Aorta (tissue), 5 donors: Measurements from ENCODE around the gene APPL2. TPM values are rescaled to one million over a fixed set of nuclear protein-coding genes. Genes with fewer than 3 reads are reported as not detected.

ENCODE experiments used
- ATAC-seq: fragments of 200-7000 bp; cut with Tn5 transposase; one replicate; pipeline ENCODE4 v1.9.1; 2022; ENCODE audit warnings: moderate library complexity; ENCODE audit not compliant: low FRiP score
- DNase-seq, 2 donors: peaks; one replicate each; pipeline ENCODE4 v3.0.0-alpha.2; 2020
- H3K27ac ChIP-seq, 2 donors: one replicate each; pipeline ENCODE4 v1.5.1; 2013; ENCODE audit warnings: low read length in 2 of 2, mild to moderate bottlenecking in 2 of 2, moderate library complexity in 2 of 2, control low read depth in 1 of 2, inconsistent platforms in 1 of 2, low read depth in 1 of 2
- H3K27me3 ChIP-seq, 2 donors: one replicate each; pipeline ENCODE4 v1.6.1; 2013; ENCODE audit warnings: control low read depth in 1 of 2, low read length in 1 of 2, mild to moderate bottlenecking in 1 of 2, moderate library complexity in 1 of 2; ENCODE audit not compliant: insufficient read depth in 2 of 2, control insufficient read depth in 1 of 2
- H3K36me3 ChIP-seq, 2 donors: one replicate each; pipeline ENCODE4 v1.6.1; 2013; ENCODE audit warnings: control low read depth in 1 of 2, low read length in 1 of 2, mild to moderate bottlenecking in 1 of 2; ENCODE audit not compliant: insufficient read depth in 2 of 2, control insufficient read depth in 1 of 2
- H3K4me1 ChIP-seq, 2 donors: one replicate each; pipeline ENCODE4 v1.6.1; 2013; ENCODE audit warnings: low read length in 2 of 2, control low read depth in 1 of 2, mild to moderate bottlenecking in 1 of 2, moderate library complexity in 1 of 2; ENCODE audit not compliant: insufficient read depth in 2 of 2, control insufficient read depth in 1 of 2
- H3K4me3 ChIP-seq, 2 donors: one replicate each; pipeline ENCODE4 v1.5.1; 2013; ENCODE audit warnings: low read length in 2 of 2, control low read depth in 1 of 2, mild to moderate bottlenecking in 1 of 2
- H3K9me3 ChIP-seq: one replicate; pipeline ENCODE4 v1.6.1; 2013; ENCODE audit warnings: mild to moderate bottlenecking, low read length; ENCODE audit not compliant: control insufficient read depth
- WGBS, 2 donors: extraction: QIAGEN DNeasy Blood & Tissue Kit; methylation state at CpG; one replicate each; pipeline ENCODE4 v1.1.7; 2013; 5-methylcytosine and 5-hydroxymethylcytosine counted together
- intact Hi-C, 2 donors: fragments of 100-400 bp; cut with DNase I; formaldehyde crosslinking; loops; one replicate each; pipeline versions ENCODE4 v1.14.2 to v1.15.0; 2022
- polyA plus RNA-seq, 2 donors: library from polyadenylated mRNA; stranded (reverse); fragments of 200-250 nt; gene quantifications; one replicate each; pipeline ENCODE4 v1.2.3, GENCODE V29; 2013
- total RNA-seq, 2 donors: library from RNA; stranded (reverse); fragmentation: NEBNext Ultra II Directional; extraction: Animal tissue kit (Norgen Biotek cat#: 25700); gene quantifications; one replicate each; pipeline ENCODE4 v1.2.1, GENCODE V29; 2021
- donor health status: healthy with polysubstance abuse.
- donor health status: Bipolar disorder and iron deficiency.
- donor health status: DM: no; HTN: no; CAD: no.
- donor health status: DM: no; HTN: no; CAD: no.
- donor health status: DM: yes; HTN: yes; CAD: no.

Gene APPL2
- total and polyA plus RNA-seq, 4 donors, result 15.0 to 65.2 (median 46.3) TPM

GRCh38 chr12:105202202-105202601 is 33.8 kb downstream of the APPL2 start:
- H3K27ac ChIP-seq, result no peak overlapping the region
- ATAC-seq (no peak), DNase-seq (no peak)
- H3K27me3 ChIP-seq, result no peaks in the 10 kb centered on the region
- H3K4me3 ChIP-seq, result no peak overlapping the region
- intact Hi-C loops, result no loop called here
- H3K36me3 ChIP-seq, result peaks cover 2 to 3% of the 10 kb centered on the region in 2 donors
- no peaks in the 10 kb centered on the region for H3K4me1 ChIP-seq
- WGBS, 2 donors, result 83 to 85% methylated on average over 6 of the region's 6 CpGs
- H3K9me3 ChIP-seq, result no peaks in the 10 kb centered on the region

DNA sequence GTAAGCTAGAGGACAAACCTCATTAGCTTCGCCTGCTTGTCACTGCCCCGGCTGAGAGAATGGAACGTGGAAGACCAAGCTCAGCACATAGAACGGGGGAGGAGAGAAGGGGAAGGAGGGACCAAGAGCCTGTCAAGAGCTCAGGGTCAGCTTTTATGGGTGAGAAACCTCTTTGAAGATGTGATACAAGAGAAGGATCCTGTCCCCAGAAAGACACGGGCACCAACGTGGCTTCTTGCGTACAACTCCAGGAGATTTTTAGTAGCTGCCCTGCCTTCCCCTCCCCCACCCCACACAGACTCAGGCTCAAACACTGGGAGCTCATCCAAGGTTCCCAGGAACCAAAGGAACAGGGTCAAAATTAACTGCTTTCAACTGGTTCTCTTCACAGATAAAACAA is 34.7 kb downstream of the APPL2 start:
- 55 to 58% methylated on average over 7 of the region's 7 CpGs for WGBS, 2 donors
- ATAC-seq, result no peak
- Histone ChIP-seq H3K27me3 (no peaks in the 10 kb centered on the region), H3K27ac (no peak overlapping the region), H3K36me3 (peaks cover 2 to 3% of the 10 kb centered on the region in 2 donors), H3K4me1 (no peaks in the 10 kb centered on the region), H3K9me3 (no peaks in the 10 kb centered on the region), H3K4me3 (no peak overlapping the region)
- no peak for DNase-seq
- intact Hi-C loops, result no loop called here

DNA sequence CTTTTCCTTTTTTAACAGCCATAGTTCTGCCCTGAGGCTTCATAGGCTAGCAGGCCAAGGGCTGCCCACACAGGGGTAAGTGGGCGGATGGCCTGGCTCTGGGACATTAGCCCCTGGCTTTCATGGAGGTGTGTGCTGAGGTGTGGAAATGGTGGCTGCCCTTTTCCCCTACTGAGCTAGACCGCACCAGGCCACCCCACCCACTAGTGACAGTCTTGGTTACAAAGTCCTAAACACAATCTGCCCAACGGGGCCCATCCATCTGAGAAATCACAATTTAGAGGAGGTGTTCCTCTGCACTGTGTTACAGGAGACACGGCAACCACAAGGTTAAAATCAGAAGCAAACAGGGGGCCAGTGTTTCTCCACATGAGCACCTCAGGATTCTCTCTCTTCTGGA is 35.6 kb downstream of the APPL2 start:
- Histone ChIP-seq H3K4me3 (no peak overlapping the region), H3K27ac (no peak overlapping the region), H3K4me1 (no peaks in the 10 kb centered on the region), H3K9me3 (no peaks in the 10 kb centered on the region), H3K27me3 (no peaks in the 10 kb centered on the region), H3K36me3 (peaks cover 0 to 2% of the 10 kb centered on the region in 2 donors)
- ATAC-seq (no peak), DNase-seq (no peak)
- WGBS, 2 donors, result 93 to 98% methylated on average over 4 of the region's 4 CpGs
- intact Hi-C loops, result no loop called here

GRCh38 chr12:105198961-105199360 is 37.0 kb downstream of the APPL2 start:
- WGBS, 2 donors, result 79% methylated on average over 6 of the region's 6 CpGs
- ATAC-seq, result no peak

DNA sequence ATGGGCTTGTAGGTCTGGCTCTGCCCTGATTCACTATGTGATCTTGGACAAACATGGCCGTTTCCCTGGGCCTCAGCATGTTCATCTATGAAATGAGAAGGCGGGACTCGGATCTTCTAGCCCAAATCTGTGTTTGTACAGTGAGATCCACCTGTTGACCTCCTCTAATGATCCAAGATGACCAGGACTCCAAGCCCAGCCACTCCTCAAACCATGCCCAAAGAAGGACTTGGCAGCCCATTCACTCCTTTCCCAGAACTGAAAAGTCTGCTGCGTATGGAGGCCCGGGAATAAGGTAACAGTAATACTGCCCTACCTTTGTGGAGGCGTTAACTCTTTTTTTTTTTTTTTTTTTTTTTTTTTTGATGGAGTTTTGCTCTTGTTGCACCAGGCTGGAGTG is 39.9 kb downstream of the APPL2 start:
- peaks cover 3 to 7% of the 10 kb centered on the region in 2 donors for H3K36me3 ChIP-seq

More at GRCh38 chr12:105198961-105199360, 37.0 kb downstream of the APPL2 start:
- Histone ChIP-seq H3K27me3 (no peaks in the 10 kb centered on the region), H3K4me3 (no peak overlapping the region), H3K4me1 (no peaks in the 10 kb centered on the region), H3K27ac (no peak overlapping the region), H3K36me3 (peaks cover 0 to 4% of the 10 kb centered on the region in 2 donors), H3K9me3 (no peaks in the 10 kb centered on the region)
- no peak for DNase-seq
- intact Hi-C loops, result no loop called here

GRCh38 chr12:105194947-105195346 is 41.0 kb downstream of the APPL2 start:
- WGBS, 2 donors, result 88 to 91% methylated on average over 6 of the region's 6 CpGs
- Histone ChIP-seq H3K36me3 (peaks cover 3 to 9% of the 10 kb centered on the region in 2 donors), H3K27ac (no peak overlapping the region), H3K4me3 (no peak overlapping the region), H3K27me3 (no peaks in the 10 kb centered on the region), H3K9me3 (no peaks in the 10 kb centered on the region), H3K4me1 (no peaks in the 10 kb centered on the region)
- no peak for DNase-seq
- intact Hi-C loops, result no loop called here
- no peak for ATAC-seq

More for the DNA sequence above, 39.9 kb downstream of the APPL2 start:
- no peaks in the 10 kb centered on the region for H3K9me3 ChIP-seq
- no peaks in the 10 kb centered on the region for H3K4me1 ChIP-seq
- ATAC-seq (no peak), DNase-seq (no peak)
- 90 to 94% methylated on average over 6 of the region's 6 CpGs for WGBS, 2 donors
- no peak overlapping the region for H3K27ac ChIP-seq
- H3K4me3 ChIP-seq, result no peak overlapping the region
- H3K27me3 ChIP-seq, result no peaks in the 10 kb centered on the region
- intact Hi-C loops, result no loop called here

GRCh38 chr12:105192624-105193225 is 43.2 kb downstream of the APPL2 start:
- Histone ChIP-seq H3K27ac (peak overlapping the region in 1 of 2 donors; percentile 52), H3K36me3 (peaks cover 8 to 10% of the 10 kb centered on the region in 2 donors), H3K27me3 (no peaks in the 10 kb centered on the region), H3K4me1 (no peaks in the 10 kb centered on the region), H3K4me3 (no peak overlapping the region), H3K9me3 (no peaks in the 10 kb centered on the region)
- ATAC-seq, result no peak
- DNase-seq, result no peak
- 90 to 94% methylated on average over 1 of the region's 1 CpG for WGBS, 2 donors
- intact Hi-C loops, result no loop called here

DNA sequence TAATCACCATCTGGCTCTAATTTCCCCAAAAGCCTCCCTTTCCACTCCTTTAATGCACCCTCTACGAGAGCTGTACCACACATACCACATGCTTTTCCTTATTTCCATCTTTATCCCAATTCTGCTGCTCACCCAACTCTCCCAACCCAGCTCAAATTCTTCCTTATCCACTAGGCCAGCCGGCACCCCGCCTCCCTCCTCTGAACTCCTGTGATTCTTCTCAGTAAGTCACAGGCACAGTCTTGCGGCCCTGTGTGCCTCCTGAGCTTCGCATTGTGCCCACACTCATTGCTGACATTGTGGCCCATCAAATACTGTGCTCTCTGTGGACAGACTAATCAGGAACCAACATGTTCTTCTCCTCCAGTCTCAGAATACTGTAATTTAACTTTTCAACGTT is 45.4 kb downstream of the APPL2 start:
- no peaks in the 10 kb centered on the region for H3K9me3 ChIP-seq
- no peaks in the 10 kb centered on the region for H3K4me1 ChIP-seq
- WGBS, 2 donors, result 88 to 92% methylated on average over 6 of the region's 6 CpGs
- intact Hi-C loops, result no loop called here
- peaks cover 8 to 9% of the 10 kb centered on the region in 2 donors for H3K36me3 ChIP-seq
- no peak overlapping the region for H3K27ac ChIP-seq
- H3K27me3 ChIP-seq, result no peaks in the 10 kb centered on the region
- no peak for ATAC-seq
- no peak overlapping the region for H3K4me3 ChIP-seq
- DNase-seq, result no peak

DNA sequence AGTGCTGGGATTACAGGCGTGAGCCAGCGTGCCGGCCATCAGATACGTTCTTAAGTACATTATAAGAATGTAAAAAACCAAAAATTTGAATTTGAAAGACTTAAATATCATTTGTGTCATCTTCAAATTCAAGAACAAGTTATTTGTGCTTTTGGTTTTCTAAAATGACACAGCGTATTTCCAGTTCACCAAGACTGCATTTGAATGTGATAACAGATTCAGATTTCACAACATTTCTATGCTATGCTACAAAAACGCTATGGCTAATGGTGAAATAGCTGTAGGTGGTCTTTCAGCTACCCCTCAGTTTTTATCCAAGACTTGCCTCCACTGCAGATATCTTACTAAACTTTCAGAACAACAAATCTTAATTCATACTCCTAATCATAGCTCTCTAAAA is 46.7 kb downstream of the APPL2 start:
- no peak for ATAC-seq
- intact Hi-C loops, result no loop called here

More for the DNA sequence above, 46.7 kb downstream of the APPL2 start:
- no peaks in the 10 kb centered on the region for H3K4me1 ChIP-seq
- no peaks in the 10 kb centered on the region for H3K27me3 ChIP-seq
- WGBS, 2 donors, result 79 to 84% methylated on average over 6 of the region's 6 CpGs
- H3K9me3 ChIP-seq, result no peaks in the 10 kb centered on the region
- no peak overlapping the region for H3K27ac ChIP-seq
- H3K4me3 ChIP-seq, result no peak overlapping the region
- peaks cover 8% of the 10 kb centered on the region in 2 donors for H3K36me3 ChIP-seq
- no peak for DNase-seq
